HG03025 (cell line): ENCODE results near the gene SYNJ2.

Experiments
- ATAC-seq: cut with Tn5 transposase; IDR thresholded peaks from one replicate; pipeline ENCODE4 v1.9.1; 2021; ENCODE audit warnings: mild to moderate bottlenecking, moderate library complexity; ENCODE audit not compliant: unreplicated experiment, low FRiP score

SYNJ2 gene

GRCh38 chr6:158023597-158023939 is 41.9 kb downstream of the SYNJ2 start:
- ATAC-seq = no peak

GRCh38 chr6:158024566-158025297 is 43.1 kb downstream of the SYNJ2 start:
- ATAC-seq = no peak

- ATAC-seq = peak; percentile 70
These were observed 44.6 kb downstream of the SYNJ2 start for GRCh38 chr6:158026054-158026900.

- ATAC-seq = no peak
These were observed 45.4 kb downstream of the SYNJ2 start for GRCh38 chr6:158026901-158027589.

- no peak for ATAC-seq
These were observed 46.1 kb downstream of the SYNJ2 start for GRCh38 chr6:158027590-158028285.

GRCh38 chr6:158028421-158028820 is 46.8 kb downstream of the SYNJ2 start:
- ATAC-seq = no peak

- no peak for ATAC-seq
These were observed 47.2 kb downstream of the SYNJ2 start for GRCh38 chr6:158028876-158029275.

- no peak for ATAC-seq
These were observed 48.1 kb downstream of the SYNJ2 start for GRCh38 chr6:158029668-158030230.

- no peak for ATAC-seq
These were observed 49.0 kb downstream of the SYNJ2 start for GRCh38 chr6:158030380-158031300.

- no peak for ATAC-seq
These were observed 50.0 kb downstream of the SYNJ2 start for GRCh38 chr6:158031381-158032353.

GRCh38 chr6:158032354-158032733 is 50.7 kb downstream of the SYNJ2 start:
- ATAC-seq = no peak

GRCh38 chr6:158033077-158033750 is 51.6 kb downstream of the SYNJ2 start:
- no peak for ATAC-seq

GRCh38 chr6:158033751-158034702 is 52.4 kb downstream of the SYNJ2 start:
- ATAC-seq = no peak

GRCh38 chr6:158036261-158036660 is 54.6 kb downstream of the SYNJ2 start:
- no peak for ATAC-seq

GRCh38 chr6:158037021-158037420 is 55.4 kb downstream of the SYNJ2 start:
- no peak for ATAC-seq

GRCh38 chr6:158037771-158038170 is 56.1 kb downstream of the SYNJ2 start:
- ATAC-seq = no peak
